ENCODE measurements around the gene HPN.

Gene HPN

DNA sequence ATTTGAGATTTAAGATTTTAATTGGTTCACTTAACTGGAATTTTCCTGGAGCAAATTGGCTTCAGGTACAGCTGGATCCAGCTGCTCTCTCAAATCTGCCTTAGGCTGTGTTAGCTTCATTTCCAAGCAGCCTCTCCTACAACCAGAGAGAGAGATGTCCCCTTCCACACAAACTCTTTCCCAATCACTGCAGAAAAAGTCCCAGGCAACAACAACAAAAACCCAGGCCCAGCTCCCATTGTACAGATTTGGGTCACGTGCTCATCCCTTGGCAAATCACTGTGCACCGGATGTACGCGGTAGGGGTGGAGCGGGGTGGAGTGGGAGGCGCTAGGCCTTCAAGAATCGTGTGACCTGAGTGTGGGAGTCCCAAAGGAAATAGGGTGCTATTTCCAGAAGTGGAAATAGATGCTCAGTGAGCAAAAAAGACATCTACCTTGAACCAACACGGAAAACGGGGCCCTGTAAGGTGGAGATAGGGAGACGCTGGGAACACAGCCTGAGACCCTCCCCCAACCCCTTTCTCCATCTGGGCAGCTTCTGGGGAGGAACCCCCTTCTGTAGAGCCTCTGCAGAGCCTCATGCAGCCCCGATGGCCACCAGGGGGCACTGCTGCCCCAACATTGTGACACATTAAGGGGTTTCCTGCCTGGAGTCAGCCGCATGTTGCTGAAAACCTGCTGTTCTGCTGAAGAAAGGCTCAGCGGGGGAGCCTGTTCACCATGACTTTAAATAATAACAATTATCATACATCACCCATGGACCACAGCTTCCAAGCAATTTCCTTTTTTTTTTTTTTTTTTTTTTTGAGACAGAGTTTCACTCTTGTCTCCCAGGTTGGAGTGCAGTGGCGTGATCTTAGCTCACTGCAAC is 25.4 kb downstream of the HPN start (continued):
- TF ChIP-seq, protein P1, sequence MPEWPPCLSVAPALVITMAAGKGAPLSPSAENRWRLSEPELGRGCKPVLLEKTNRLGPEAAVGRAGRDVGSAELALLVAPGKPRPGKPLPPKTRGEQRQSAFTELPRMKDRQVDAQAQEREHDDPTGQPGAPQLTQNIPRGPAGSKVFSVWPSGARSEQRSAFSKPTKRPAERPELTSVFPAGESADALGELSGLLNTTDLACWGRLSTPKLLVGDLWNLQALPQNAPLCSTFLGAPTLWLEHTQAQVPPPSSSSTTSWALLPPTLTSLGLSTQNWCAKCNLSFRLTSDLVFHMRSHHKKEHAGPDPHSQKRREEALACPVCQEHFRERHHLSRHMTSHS (tag by site-specific recombination; IDR thresholded peaks at IDR 0.05): no peak
- TF ChIP-seq ZSCAN16 (tag by site-specific recombination; IDR thresholded peaks at IDR 0.05) (no peak), BCL11A (tag by site-specific recombination; IDR thresholded peaks at IDR 0.05; ENCODE audit: low read depth) (no peak), ZNF169 (tag by site-specific recombination; IDR thresholded peaks at IDR 0.05) (no peak), ZNF423 (tag by site-specific recombination; IDR thresholded peaks at IDR 0.05) (no peak), HOXD13 (CRISPR knock-in tag; IDR thresholded peaks at IDR 0.05; ENCODE audit: borderline replicate concordance) (no peak), SP2 (tag by site-specific recombination; IDR thresholded peaks at IDR 0.05) (peak; percentile 53), ZNF555 (tag by site-specific recombination; conservative IDR thresholded peaks at IDR 0.05) (no peak), SETDB1 (IDR thresholded peaks at IDR 0.05; ENCODE audit: insufficient read length, low read length) (no peak), GLIS1 (tag by site-specific recombination; IDR thresholded peaks at IDR 0.05) (peak; percentile 86), ZBTB1 (tag by site-specific recombination; IDR thresholded peaks at IDR 0.05) (no peak), ZEB2 (tag by site-specific recombination; IDR thresholded peaks at IDR 0.05) (peak; percentile 36; the same call in 1 of the 2 replicates), MZF1 (tag by site-specific recombination; IDR thresholded peaks at IDR 0.05; ENCODE audit: borderline replicate concordance) (no peak), ZNF747 (tag by site-specific recombination; IDR thresholded peaks at IDR 0.05) (no peak), ZFP69B (tag by site-specific recombination; IDR thresholded peaks at IDR 0.05) (no peak), ZNF510 (tag by site-specific recombination; IDR thresholded peaks at IDR 0.05; ENCODE audit: insufficient replicate concordance) (no peak), ZBTB21 (tag by site-specific recombination; IDR thresholded peaks at IDR 0.05) (no peak), SALL2 (tag by site-specific recombination; IDR thresholded peaks at IDR 0.05; ENCODE audit: borderline replicate concordance) (no peak), ZNF48 (tag by site-specific recombination; IDR thresholded peaks at IDR 0.05) (no peak), ZFP37 (tag by site-specific recombination; IDR thresholded peaks at IDR 0.05) (no peak; the same call in 1 of the 2 replicates), SCRT1 (tag by site-specific recombination; IDR thresholded peaks at IDR 0.05; ENCODE audit: borderline replicate concordance) (peak; percentile 80; the same call in 1 of the 2 replicates)
- TF ChIP-seq, protein P2, sequence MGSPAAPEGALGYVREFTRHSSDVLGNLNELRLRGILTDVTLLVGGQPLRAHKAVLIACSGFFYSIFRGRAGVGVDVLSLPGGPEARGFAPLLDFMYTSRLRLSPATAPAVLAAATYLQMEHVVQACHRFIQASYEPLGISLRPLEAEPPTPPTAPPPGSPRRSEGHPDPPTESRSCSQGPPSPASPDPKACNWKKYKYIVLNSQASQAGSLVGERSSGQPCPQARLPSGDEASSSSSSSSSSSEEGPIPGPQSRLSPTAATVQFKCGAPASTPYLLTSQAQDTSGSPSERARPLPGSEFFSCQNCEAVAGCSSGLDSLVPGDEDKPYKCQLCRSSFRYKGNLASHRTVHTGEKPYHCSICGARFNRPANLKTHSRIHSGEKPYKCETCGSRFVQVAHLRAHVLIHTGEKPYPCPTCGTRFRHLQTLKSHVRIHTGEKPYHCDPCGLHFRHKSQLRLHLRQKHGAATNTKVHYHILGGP (tag by site-specific recombination; IDR thresholded peaks at IDR 0.05): no peak
- TF ChIP-seq, protein P3, sequence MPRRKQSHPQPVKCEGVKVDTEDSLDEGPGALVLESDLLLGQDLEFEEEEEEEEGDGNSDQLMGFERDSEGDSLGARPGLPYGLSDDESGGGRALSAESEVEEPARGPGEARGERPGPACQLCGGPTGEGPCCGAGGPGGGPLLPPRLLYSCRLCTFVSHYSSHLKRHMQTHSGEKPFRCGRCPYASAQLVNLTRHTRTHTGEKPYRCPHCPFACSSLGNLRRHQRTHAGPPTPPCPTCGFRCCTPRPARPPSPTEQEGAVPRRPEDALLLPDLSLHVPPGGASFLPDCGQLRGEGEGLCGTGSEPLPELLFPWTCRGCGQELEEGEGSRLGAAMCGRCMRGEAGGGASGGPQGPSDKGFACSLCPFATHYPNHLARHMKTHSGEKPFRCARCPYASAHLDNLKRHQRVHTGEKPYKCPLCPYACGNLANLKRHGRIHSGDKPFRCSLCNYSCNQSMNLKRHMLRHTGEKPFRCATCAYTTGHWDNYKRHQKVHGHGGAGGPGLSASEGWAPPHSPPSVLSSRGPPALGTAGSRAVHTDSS (tag by site-specific recombination; IDR thresholded peaks at IDR 0.05): no peak
- TF ChIP-seq, protein P4, sequence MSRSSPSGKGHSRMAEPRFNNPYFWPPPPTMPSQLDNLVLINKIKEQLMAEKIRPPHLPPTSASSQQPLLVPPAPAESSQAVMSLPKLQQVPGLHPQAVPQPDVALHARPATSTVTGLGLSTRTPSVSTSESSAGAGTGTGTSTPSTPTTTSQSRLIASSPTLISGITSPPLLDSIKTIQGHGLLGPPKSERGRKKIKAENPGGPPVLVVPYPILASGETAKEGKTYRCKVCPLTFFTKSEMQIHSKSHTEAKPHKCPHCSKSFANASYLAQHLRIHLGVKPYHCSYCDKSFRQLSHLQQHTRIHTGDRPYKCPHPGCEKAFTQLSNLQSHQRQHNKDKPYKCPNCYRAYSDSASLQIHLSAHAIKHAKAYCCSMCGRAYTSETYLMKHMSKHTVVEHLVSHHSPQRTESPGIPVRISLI (tag by site-specific recombination; IDR thresholded peaks at IDR 0.05): peak; percentile 87
- TF ChIP-seq, protein P5, sequence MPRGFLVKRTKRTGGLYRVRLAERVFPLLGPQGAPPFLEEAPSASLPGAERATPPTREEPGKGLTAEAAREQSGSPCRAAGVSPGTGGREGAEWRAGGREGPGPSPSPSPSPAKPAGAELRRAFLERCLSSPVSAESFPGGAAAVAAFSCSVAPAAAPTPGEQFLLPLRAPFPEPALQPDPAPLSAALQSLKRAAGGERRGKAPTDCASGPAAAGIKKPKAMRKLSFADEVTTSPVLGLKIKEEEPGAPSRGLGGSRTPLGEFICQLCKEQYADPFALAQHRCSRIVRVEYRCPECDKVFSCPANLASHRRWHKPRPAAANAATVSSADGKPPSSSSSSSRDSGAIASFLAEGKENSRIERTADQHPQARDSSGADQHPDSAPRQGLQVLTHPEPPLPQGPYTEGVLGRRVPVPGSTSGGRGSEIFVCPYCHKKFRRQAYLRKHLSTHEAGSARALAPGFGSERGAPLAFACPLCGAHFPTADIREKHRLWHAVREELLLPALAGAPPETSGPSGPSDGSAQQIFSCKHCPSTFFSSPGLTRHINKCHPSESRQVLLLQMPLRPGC (tag by site-specific recombination; IDR thresholded peaks at IDR 0.05): no peak
- TF ChIP-seq, protein P6, sequence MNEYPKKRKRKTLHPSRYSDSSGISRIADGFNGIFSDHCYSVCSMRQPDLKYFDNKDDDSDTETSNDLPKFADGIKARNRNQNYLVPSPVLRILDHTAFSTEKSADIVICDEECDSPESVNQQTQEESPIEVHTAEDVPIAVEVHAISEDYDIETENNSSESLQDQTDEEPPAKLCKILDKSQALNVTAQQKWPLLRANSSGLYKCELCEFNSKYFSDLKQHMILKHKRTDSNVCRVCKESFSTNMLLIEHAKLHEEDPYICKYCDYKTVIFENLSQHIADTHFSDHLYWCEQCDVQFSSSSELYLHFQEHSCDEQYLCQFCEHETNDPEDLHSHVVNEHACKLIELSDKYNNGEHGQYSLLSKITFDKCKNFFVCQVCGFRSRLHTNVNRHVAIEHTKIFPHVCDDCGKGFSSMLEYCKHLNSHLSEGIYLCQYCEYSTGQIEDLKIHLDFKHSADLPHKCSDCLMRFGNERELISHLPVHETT (tag by site-specific recombination; IDR thresholded peaks at IDR 0.05): no peak
- TF ChIP-seq, protein P7, sequence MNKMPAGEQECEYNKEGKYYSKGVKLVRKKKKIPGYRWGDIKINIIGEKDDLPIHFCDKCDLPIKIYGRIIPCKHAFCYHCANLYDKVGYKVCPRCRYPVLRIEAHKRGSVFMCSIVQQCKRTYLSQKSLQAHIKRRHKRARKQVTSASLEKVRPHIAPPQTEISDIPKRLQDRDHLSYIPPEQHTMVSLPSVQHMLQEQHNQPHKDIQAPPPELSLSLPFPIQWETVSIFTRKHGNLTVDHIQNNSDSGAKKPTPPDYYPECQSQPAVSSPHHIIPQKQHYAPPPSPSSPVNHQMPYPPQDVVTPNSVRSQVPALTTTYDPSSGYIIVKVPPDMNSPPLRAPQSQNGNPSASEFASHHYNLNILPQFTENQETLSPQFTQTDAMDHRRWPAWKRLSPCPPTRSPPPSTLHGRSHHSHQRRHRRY (tag by site-specific recombination; IDR thresholded peaks at IDR 0.05): no peak
- TF ChIP-seq, protein P8, sequence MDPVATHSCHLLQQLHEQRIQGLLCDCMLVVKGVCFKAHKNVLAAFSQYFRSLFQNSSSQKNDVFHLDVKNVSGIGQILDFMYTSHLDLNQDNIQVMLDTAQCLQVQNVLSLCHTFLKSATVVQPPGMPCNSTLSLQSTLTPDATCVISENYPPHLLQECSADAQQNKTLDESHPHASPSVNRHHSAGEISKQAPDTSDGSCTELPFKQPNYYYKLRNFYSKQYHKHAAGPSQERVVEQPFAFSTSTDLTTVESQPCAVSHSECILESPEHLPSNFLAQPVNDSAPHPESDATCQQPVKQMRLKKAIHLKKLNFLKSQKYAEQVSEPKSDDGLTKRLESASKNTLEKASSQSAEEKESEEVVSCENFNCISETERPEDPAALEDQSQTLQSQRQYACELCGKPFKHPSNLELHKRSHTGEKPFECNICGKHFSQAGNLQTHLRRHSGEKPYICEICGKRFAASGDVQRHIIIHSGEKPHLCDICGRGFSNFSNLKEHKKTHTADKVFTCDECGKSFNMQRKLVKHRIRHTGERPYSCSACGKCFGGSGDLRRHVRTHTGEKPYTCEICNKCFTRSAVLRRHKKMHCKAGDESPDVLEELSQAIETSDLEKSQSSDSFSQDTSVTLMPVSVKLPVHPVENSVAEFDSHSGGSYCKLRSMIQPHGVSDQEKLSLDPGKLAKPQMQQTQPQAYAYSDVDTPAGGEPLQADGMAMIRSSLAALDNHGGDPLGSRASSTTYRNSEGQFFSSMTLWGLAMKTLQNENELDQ (tag by site-specific recombination; IDR thresholded peaks at IDR 0.05; ENCODE audit: low read depth): no peak
